AG10803 (cell line): ENCODE measurements around the gene PHF5A.

Experiments used
- DNase-seq: peaks from one replicate; pipeline ENCODE4 v3.0.0; 2010; ENCODE audit warnings: low read depth
- H3K4me3 ChIP-seq: 2 replicates; pipeline ENCODE4 v1.5.1; 2011; ENCODE audit warnings: mild to moderate bottlenecking, low read length, control low read depth
- CTCF ChIP-seq: conservative IDR thresholded peaks from 2 replicates; pipeline ENCODE4 v1.5.1; 2011; ENCODE audit warnings: mild to moderate bottlenecking, low read length, control low read depth, inconsistent platforms

Gene PHF5A

GRCh38 chr22:41417622-41418390 is 50.7 kb downstream of the PHF5A start:
- H3K4me3 ChIP-seq, result no peak overlapping the region
- TF ChIP-seq CTCF, result no peak
- DNase-seq, result peak; percentile 32

GRCh38 chr22:41415554-41415953 is 52.9 kb downstream of the PHF5A start:
- TF ChIP-seq CTCF, result no peak
- no peak for DNase-seq
- H3K4me3 ChIP-seq, result no peak overlapping the region

GRCh38 chr22:41411021-41411851 is 57.3 kb downstream of the PHF5A start:
- no peak overlapping the region for H3K4me3 ChIP-seq
- DNase-seq, result no peak
- no peak for TF ChIP-seq CTCF

- no peak overlapping the region for H3K4me3 ChIP-seq
- TF ChIP-seq CTCF, result no peak
- no peak for DNase-seq
Observed at GRCh38 chr22:41410311-41410751, 58.2 kb downstream of the PHF5A start.
